ENCODE results near the gene PFKL. TPM values are rescaled to one million over a fixed set of nuclear protein-coding genes. Genes with fewer than 3 reads are reported as not detected.

The PFKL gene
- total RNA-seq, 1 donor from 2014 or later: 66.6 TPM

- DNase-seq (ENCODE audit: low spot score): no peak
- no peaks in the 10 kb centered on the region for H3K9me3 Mint-ChIP-seq (ENCODE audit: unreplicated experiment)
- H3K36me3 Mint-ChIP-seq (ENCODE audit: low read depth, unreplicated experiment): no peaks in the 10 kb centered on the region
- H3K4me1 Mint-ChIP-seq (ENCODE audit: unreplicated experiment): no peaks in the 10 kb centered on the region
- TF ChIP-seq CTCF (IDR thresholded peaks at IDR 0.05; ENCODE audit: unreplicated experiment): no peak
- H3K4me3 Mint-ChIP-seq (ENCODE audit: unreplicated experiment): no peak overlapping the region
- H3K27me3 Mint-ChIP-seq (ENCODE audit: unreplicated experiment): peaks cover under 1% of the 10 kb centered on the region
- H3K27ac Mint-ChIP-seq (ENCODE audit: unreplicated experiment): no peak overlapping the region
These were observed 10.4 kb upstream of the PFKL start for GRCh38 chr21:44289381-44290010.

- no peaks in the 10 kb centered on the region for H3K36me3 Mint-ChIP-seq (ENCODE audit: low read depth, unreplicated experiment)
- H3K27ac Mint-ChIP-seq (ENCODE audit: unreplicated experiment): no peak overlapping the region
- H3K4me1 Mint-ChIP-seq (ENCODE audit: unreplicated experiment): no peaks in the 10 kb centered on the region
- H3K4me3 Mint-ChIP-seq (ENCODE audit: unreplicated experiment): no peak overlapping the region
- H3K9me3 Mint-ChIP-seq (ENCODE audit: unreplicated experiment): no peaks in the 10 kb centered on the region
- no peak for TF ChIP-seq CTCF (IDR thresholded peaks at IDR 0.05; ENCODE audit: unreplicated experiment)
- DNase-seq (ENCODE audit: low spot score): no peak
- no peaks in the 10 kb centered on the region for H3K27me3 Mint-ChIP-seq (ENCODE audit: unreplicated experiment)
These were observed 9.4 kb upstream of the PFKL start for GRCh38 chr21:44290327-44291077.

- no peak overlapping the region for H3K4me3 Mint-ChIP-seq (ENCODE audit: unreplicated experiment)
- DNase-seq (ENCODE audit: low spot score): no peak
- no peaks in the 10 kb centered on the region for H3K36me3 Mint-ChIP-seq (ENCODE audit: low read depth, unreplicated experiment)
- no peaks in the 10 kb centered on the region for H3K4me1 Mint-ChIP-seq (ENCODE audit: unreplicated experiment)
- no peak overlapping the region for H3K27ac Mint-ChIP-seq (ENCODE audit: unreplicated experiment)
- no peak for TF ChIP-seq CTCF (IDR thresholded peaks at IDR 0.05; ENCODE audit: unreplicated experiment)
- no peaks in the 10 kb centered on the region for H3K27me3 Mint-ChIP-seq (ENCODE audit: unreplicated experiment)
- H3K9me3 Mint-ChIP-seq (ENCODE audit: unreplicated experiment): no peaks in the 10 kb centered on the region
These were observed 8.5 kb upstream of the PFKL start for GRCh38 chr21:44291078-44291935.

GRCh38 chr21:44291936-44292811, 7.7 kb upstream of the PFKL start:
- Mint-ChIP-seq H3K27me3 (ENCODE audit: unreplicated experiment) (no peaks in the 10 kb centered on the region), H3K4me3 (ENCODE audit: unreplicated experiment) (no peak overlapping the region), H3K27ac (ENCODE audit: unreplicated experiment) (no peak overlapping the region), H3K9me3 (ENCODE audit: unreplicated experiment) (no peaks in the 10 kb centered on the region), H3K4me1 (ENCODE audit: unreplicated experiment) (no peaks in the 10 kb centered on the region), H3K36me3 (ENCODE audit: low read depth, unreplicated experiment) (no peaks in the 10 kb centered on the region)
- DNase-seq (ENCODE audit: low spot score): no peak
- no peak for TF ChIP-seq CTCF (IDR thresholded peaks at IDR 0.05; ENCODE audit: unreplicated experiment)
